Measurements from ENCODE around the gene SFT2D1. TPM values are rescaled to one million over a fixed set of nuclear protein-coding genes. Genes with fewer than 3 reads are reported as not detected.
A peak's percentile ranks its signal among the peaks of the same experiment; 100 is the strongest.
"Not testable (repeated sequence)": the region's sequence is repeated elsewhere in the genome, so short reads cannot be mapped to it uniquely, and the experiment has no call there.

Gene SFT2D1
- total RNA-seq, 1 donor from 2014 or later, result 77.7 TPM

DNA sequence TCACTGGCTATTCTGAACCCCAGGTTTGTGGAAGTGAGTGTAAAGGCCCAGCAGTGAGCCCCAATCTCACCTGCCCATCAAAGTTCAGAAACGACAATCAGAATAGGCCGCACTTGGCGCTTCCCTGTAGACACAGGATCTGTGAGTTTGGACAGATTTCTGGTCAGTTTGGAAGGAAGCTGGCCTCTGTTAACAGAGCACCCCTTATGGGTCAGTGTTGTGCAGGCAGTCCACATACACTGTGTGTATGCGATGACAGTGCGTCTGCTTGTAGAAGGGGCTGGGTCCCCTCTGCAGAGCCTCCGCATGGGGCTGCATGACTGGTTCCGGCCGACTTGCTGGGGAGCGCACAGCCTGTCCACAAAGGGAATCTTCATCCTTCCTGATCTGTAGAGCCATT, 43.8 kb upstream of the SFT2D1 start:
- Histone ChIP-seq H3K27ac (no peak overlapping the region), H3K36me3 (no peaks in the 10 kb centered on the region), H3K4me1 (peaks cover 0 to 3% of the 10 kb centered on the region in 2 donors), H3K9me3 (no peaks in the 10 kb centered on the region), H3K27me3 (no peaks in the 10 kb centered on the region), H3K4me3 (no peak overlapping the region)
- intact Hi-C loops (cut with DNase I), result loop anchor here (10.0 kb wide), 2 partner anchors 381 to 569 kb away; partner anchors contain the start of gene RNASET2
- no peak for DNase-seq (ENCODE audit: low spot score in 2 of 2)
- TF ChIP-seq, protein P1, sequence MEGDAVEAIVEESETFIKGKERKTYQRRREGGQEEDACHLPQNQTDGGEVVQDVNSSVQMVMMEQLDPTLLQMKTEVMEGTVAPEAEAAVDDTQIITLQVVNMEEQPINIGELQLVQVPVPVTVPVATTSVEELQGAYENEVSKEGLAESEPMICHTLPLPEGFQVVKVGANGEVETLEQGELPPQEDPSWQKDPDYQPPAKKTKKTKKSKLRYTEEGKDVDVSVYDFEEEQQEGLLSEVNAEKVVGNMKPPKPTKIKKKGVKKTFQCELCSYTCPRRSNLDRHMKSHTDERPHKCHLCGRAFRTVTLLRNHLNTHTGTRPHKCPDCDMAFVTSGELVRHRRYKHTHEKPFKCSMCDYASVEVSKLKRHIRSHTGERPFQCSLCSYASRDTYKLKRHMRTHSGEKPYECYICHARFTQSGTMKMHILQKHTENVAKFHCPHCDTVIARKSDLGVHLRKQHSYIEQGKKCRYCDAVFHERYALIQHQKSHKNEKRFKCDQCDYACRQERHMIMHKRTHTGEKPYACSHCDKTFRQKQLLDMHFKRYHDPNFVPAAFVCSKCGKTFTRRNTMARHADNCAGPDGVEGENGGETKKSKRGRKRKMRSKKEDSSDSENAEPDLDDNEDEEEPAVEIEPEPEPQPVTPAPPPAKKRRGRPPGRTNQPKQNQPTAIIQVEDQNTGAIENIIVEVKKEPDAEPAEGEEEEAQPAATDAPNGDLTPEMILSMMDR (IDR thresholded peaks at IDR 0.05), result no peak

DNA sequence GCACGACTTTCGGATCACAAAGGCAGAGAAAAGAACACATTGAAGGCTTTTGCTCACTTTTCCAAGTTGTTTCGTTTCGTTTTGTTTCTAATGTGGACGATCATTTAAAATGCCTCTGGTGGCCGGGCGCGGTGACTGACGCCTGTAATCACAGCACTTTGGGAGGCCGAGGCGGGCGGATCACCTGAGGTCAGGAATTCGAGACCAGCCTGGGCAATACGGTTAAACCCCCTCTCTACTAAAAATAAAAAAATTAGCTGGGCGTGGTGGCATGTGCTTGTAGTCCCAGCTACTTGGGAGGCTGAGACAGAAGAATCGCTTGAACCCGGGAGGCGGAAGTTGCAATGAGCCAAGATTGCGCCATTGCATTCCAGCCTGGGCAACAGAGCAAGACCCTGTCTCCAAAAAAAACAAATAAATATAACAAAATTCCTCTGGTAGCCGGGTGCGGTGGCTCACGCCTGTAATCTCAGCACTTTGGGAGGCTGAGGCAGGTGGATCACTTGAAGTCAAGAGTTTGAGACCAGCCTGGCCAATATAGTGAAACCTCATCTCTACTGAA, 41.5 kb upstream of the SFT2D1 start:
- H3K27ac ChIP-seq, result peak overlapping the region; percentile 95
- intact Hi-C loops (cut with DNase I), result loop anchor here (1.0 to 10.0 kb wide), 8 partner anchors 20 to 615 kb away; partner anchors contain the start of genes CEP43, RNASET2, RPS6KA2 and SFT2D1

GRCh38 chr6:166382933-166383801, 40.8 kb upstream of the SFT2D1 start, which contains the start of gene MPC1:
MPC1 (minus strand) TSS chr6:166382940; CDS start chr6:166382876, 64 bp downstream.
- Histone ChIP-seq H3K27ac (peak within 1 kb of the TSS; percentile 95), H3K4me1 (peaks cover 0 to 18% of the 10 kb centered on the region in 2 donors), H3K4me3 (peak within 1 kb of the TSS; percentile 74 to 94), H3K27me3 (no peaks in the 10 kb centered on the region), H3K36me3 (no peaks in the 10 kb centered on the region), H3K9me3 (no peaks in the 10 kb centered on the region)
- intact Hi-C loops (cut with DNase I), result loop anchor here (1.0 to 10.0 kb wide), 8 partner anchors 19 to 616 kb away; partner anchors contain the start of genes CEP43, RNASET2, RPS6KA2 and SFT2D1
- DNase-seq (ENCODE audit: low spot score in 2 of 2), result peak; percentile 89 to 98
- TF ChIP-seq, protein P1 (IDR thresholded peaks at IDR 0.05), result no peak

More for the DNA sequence above, 41.5 kb upstream of the SFT2D1 start:
- H3K9me3 ChIP-seq, H3K27me3 ChIP-seq, H3K36me3 ChIP-seq: not testable (repeated sequence)
- Histone ChIP-seq H3K4me3 (peak overlapping the region; percentile 74 to 94), H3K4me1 (peaks cover 0 to 18% of the 10 kb centered on the region in 2 donors)
- TF ChIP-seq, protein P1 (IDR thresholded peaks at IDR 0.05), result peak in 2 of 3 experiments; percentile 16 to 32
- peak in 1 of 2 donors; percentile 75 for DNase-seq (ENCODE audit: low spot score in 2 of 2)

GRCh38 chr6:166382500-166382932, 40.2 kb upstream of the SFT2D1 start:
- Histone ChIP-seq H3K4me3 (peak overlapping the region; percentile 74 to 94), H3K27me3 (no peaks in the 10 kb centered on the region), H3K4me1 (peaks cover 0 to 18% of the 10 kb centered on the region in 2 donors), H3K27ac (peak overlapping the region; percentile 95), H3K9me3 (no peaks in the 10 kb centered on the region), H3K36me3 (no peaks in the 10 kb centered on the region)
- TF ChIP-seq, protein P1 (IDR thresholded peaks at IDR 0.05), result no peak
- intact Hi-C loops (cut with DNase I), result loop anchor here (2.0 to 10.0 kb wide), 4 partner anchors 174 to 616 kb away; partner anchors contain the start of genes CEP43 and RNASET2
- no peak for DNase-seq (ENCODE audit: low spot score in 2 of 2)

- peak in 1 of 2 donors; percentile 83 for DNase-seq (ENCODE audit: low spot score in 2 of 2)
- H3K27me3 ChIP-seq, result no peaks in the 10 kb centered on the region
- H3K4me3 ChIP-seq, result peak overlapping the region; percentile 74 to 94
- H3K27ac ChIP-seq, result peak overlapping the region; percentile 95
- intact Hi-C loops (cut with DNase I), result loop anchor here (2.0 to 10.0 kb wide), 4 partner anchors 175 to 617 kb away; partner anchors contain the start of genes CEP43 and RNASET2
- TF ChIP-seq, protein P1 (IDR thresholded peaks at IDR 0.05), result peak; percentile 79 to 92 (median 80)
- peaks cover 0 to 18% of the 10 kb centered on the region in 2 donors for H3K4me1 ChIP-seq
- H3K9me3 ChIP-seq, result no peaks in the 10 kb centered on the region
- H3K36me3 ChIP-seq, result no peaks in the 10 kb centered on the region
Observed at GRCh38 chr6:166381733-166382499, 39.6 kb upstream of the SFT2D1 start.

Measured in ascending aorta (tissue), 2 donors.